GM18499 (cell line): ENCODE measurements around the gene TSC22D4.

ENCODE experiments used
- ATAC-seq: cut with Tn5 transposase; IDR thresholded peaks from one replicate; pipeline ENCODE4 v1.9.1; 2021; ENCODE audit warnings: moderate number of reproducible peaks; ENCODE audit not compliant: insufficient read depth, unreplicated experiment

Gene TSC22D4

DNA sequence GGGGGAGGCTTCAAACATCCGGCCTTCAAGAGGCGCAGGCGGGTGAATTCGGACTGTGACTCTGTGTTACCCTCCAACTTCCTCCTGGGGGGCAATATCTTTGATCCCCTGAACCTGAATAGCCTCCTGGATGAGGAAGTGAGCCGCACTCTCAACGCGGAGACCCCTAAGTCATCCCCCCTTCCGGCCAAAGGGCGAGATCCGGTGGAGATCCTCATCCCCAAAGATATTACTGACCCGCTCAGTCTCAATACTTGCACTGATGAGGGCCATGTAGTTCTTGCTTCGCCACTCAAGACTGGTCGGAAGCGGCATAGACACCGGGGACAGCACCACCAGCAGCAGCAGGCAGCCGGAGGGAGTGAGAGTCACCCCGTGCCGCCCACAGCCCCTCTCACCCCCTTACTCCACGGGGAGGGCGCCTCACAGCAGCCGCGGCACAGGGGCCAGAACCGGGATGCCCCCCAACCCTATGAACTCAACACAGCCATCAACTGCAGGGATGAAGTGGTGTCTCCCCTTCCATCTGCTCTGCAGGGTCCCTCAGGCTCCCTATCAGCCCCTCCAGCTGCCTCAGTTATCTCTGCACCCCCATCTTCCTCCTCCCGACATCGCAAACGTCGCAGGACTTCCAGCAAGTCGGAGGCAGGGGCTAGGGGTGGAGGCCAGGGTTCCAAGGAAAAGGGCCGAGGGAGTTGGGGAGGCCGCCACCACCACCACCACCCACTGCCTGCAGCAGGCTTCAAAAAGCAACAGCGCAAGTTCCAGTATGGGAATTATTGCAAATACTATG lies 48.3 kb downstream of the TSC22D4 start:
- ATAC-seq, result no peak

DNA sequence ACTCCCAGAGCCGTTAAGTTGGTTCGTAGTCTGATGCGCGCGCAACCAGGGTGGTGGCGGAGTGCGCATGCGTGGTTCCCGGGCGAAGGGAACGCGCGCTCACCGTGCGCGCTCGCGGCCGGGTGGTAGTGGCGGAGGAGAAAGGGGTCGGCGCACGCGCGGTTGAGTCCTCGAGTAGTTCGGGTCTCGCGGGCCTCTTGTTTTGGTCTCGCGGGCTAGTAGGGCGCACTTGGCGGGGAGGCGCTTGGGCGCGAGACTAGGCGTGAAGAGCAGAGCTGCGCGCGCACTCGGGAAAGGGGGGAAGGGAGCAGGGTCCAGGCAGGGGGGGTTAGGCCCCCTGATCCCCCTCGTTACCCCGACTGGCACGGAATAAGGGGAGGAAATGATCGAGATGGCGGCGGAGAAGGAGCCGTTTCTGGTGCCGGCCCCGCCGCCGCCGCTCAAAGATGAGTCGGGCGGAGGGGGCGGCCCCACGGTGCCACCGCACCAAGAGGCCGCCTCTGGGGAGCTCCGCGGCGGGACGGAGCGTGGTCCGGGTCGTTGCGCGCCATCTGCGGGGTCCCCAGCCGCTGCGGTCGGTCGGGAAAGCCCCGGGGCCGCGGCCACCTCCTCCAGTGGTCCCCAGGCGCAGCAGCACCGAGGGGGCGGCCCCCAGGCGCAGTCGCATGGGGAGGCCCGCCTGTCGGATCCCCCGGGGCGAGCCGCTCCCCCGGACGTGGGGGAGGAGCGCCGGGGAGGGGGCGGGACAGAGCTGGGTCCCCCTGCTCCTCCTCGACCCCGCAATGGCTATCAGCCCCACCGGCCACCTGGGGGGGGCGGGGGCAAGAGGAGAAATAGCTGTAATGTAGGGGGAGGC lies 49.1 kb downstream of the TSC22D4 start, which contains the start of gene MEPCE:
Gene MEPCE (plus strand): TSS at position 195 of the 856 bp plus-strand sequence. CDS start 188 bp downstream, at position 383.
- ATAC-seq, result peak; percentile 7

DNA sequence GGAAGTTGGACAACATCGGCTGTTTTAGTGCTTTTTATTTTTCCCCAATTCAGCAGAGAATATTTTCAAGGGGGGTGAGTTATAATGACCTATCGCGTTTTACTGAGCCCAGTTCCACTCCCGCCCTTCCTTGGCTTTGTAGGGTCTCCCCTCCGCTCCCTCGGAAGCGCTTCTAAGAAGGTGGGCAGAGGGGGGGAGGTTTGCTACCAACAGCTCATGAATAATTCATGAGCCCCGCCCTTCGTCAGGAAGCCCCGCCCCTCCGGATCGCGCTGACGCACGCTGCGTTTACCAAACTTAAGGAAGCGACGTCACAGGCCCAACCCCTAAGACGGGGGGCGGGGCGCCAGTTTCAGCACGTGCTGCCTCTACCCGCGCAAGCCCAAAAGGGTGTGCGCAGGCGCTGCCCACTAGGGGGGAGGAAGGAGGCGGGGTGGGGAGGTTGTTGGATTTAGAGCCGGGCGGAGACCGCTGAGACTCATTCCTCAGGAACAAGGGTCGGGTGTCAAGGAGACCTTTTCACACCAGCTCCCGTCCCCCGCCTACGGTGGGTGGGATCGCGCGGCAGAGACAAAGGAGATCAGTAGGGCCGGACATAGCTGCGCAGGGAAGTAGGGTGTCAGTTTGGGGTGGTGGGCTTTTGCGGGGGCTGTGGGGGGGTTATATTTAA lies 49.9 kb downstream of the TSC22D4 start:
- peak; percentile 35 for ATAC-seq

DNA sequence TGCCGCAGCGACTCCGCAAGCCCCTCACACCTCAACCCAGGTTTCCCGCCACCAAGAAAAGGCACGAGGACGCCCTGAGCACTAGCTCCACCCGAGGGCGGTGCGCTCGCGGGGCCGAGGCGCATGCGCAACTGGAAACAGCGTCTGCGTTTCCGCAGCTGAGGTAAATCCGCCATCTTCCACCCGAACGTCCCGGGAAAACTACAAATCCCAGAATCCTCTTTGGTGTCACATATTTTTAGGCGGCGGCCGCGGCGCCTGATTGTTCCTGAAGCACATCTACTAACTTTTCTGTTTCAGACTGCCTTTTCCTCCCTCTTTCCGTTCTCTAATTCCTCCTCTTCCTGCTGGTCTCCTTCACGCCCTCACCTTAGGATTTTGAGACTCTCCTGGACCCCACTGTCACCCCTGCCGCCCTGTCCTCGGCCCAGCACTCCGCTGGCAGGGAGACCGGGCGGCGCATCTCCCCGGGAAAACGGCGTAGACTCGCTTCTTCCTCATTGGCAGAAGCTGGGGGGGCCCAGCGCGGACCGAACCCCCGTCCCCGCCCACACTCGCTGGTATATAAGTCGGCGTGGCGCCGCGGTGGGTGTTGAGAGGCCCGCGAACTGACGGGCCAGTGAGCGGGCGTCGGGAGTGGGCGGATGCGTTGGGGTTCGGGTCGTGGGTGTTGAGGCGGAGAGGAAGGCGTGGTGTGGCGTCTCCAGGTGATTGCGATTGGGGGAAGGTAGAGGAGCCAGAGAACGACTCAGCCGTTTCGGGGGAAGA lies 50.6 kb downstream of the TSC22D4 start, which contains the start of gene ZCWPW1:
Gene ZCWPW1 (minus strand): TSS at position 505 of the 768 bp plus-strand sequence. CDS start 8,054 bp downstream, outside the sequence.
- peak; percentile 27 for ATAC-seq

DNA sequence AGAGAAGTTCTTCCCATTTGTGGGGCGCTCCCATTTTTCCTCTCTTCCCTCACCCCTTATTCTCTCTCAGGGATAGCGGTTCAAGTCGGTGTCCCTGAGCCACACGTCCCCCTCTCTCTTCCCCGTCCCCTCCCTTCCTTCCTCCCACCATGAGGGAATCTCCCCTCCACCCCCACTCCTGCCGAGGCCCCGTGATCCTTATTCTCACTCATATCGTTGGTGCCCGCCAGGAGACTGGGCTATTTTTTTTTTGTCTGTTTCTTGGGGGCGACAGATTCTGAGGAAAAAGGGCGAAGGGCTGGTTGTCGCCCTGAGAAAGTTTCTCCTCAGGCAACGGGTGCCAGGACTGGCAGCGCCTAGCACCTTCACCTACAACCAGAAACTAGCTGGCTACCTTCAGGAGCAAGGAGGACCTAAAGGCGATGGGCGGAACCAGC lies 51.2 kb downstream of the TSC22D4 start:
- ATAC-seq, result no peak

DNA sequence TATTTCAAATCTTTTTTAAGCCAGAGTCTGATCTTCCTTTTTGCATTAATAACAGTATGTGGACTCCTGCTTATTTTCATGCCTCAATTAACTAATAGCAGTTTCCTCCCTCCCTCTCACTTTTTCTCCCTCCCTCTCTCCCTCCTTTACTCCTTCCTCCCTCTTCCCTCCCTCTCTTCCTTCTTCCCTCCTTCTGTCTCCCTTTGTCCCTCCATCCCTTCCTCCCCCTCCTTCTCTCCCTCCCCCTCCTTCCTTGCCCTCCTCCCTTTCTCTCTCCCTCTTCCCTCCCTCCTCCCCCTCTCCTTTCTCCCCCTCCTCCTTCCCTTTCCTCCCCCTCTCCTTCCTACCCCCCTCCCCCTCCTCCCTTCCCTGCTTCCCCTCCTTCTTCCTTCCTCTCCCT lies 52.5 kb downstream of the TSC22D4 start:
- no peak for ATAC-seq

- ATAC-seq, result no peak
Observed at GRCh38 chr7:100425347-100425746, 53.7 kb downstream of the TSC22D4 start.

GRCh38 chr7:100423315-100423714 lies 55.7 kb downstream of the TSC22D4 start:
- no peak for ATAC-seq

DNA sequence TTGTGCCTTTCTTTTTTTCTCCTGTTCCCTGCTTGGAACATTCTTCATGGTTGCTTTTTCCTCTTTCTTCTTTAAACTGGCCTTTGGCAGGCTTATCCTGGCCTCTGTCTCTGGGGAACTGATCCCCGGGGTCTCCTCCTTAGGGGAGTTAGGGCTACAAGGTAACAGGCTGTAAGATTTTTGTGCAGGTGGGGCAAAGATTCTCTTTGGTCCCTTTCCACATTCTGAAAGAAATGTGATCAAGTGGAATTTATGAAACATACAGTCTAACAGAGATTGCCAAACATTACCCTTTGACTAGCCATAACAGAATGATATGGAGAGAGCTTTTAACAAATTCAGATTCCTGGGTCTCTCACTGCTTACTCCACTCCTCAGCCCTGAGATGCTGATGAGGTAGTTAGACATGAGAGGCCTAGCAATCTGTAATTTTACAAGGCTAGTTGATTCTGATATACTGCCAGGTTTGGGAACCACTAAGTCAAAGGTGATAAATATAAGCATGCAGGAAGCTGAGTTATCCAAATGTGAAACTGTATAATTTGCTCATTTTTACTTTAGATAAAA lies 59.3 kb downstream of the TSC22D4 start:
- ATAC-seq, result no peak

DNA sequence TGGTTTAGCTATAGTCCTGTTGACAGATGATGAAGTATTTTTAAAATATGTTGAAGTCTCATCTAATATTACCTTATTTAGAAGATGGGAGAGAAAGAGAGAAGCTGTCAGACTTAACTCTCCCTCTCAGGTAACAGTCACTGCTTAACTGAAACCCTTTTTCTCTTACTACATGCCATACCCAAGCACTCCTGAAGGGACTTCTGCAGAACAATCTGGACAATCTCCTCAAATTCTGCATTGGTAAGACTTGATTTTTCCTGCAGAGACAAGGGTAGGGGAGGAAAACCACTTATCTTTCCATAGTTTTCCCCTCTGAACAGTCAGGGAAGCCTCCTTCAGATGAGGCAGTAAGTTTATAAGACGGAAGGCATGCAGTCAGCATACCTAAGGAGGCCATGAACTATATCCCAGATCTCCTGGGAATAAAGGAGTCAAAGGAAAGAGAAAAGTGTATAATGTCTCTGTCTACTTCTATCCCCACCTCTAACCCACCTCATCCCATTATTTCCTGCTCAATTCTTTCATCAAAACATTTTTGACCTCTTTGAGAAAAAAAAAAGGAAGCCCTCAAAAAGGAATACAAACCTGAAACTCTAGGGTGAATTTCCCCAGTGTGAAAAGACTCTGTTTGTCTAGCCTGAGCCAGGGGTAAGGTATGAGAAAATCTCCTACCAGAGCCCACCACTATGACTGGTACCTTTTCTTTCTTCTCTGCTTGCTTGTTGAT lies 59.9 kb downstream of the TSC22D4 start:
- no peak for ATAC-seq
